Measurements from ENCODE around the gene RPS6KA4.
A peak's percentile ranks its signal among the peaks of the same experiment; 100 is the strongest.

Gene RPS6KA4

DNA sequence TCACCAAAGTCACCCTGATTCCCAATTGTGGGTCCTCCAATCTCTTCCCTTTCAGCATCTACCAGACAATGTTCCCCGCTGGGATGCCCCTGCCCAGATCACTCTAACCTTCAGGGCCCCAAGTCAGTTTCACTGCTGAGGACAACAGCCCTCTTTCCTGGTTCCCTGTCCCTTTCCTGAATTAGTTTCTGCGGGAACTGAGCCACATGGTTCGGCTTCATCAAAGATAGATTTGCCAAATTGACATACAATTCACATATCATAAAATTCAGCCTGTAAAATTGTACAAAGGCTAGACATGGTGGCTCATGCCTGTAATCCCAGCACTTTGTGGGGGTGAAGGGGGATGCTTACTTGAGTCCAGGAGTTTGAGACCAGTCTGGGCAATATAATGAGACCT lies 31.0 kb upstream of the RPS6KA4 start:
- DNase-seq = no peak

DNA sequence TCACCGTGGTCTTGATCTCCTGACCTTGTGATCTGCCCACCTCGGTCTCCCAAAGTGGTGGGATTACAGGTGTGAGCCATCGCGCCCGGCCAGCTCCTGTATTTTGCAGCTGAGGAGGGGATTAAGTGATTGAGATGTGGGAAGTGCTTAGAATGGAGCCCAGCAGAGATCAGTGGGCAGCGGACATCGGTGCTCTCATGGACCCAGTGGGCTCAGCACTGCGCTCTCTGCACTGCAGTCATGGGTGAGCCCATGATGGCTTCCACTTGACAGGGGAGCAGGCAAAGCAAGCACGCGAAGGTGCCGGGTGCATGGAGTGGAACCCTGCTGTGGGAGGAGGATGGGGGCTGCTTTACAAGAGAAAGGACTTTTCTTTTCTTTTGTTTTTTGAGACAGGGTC lies 28.1 kb upstream of the RPS6KA4 start:
- DNase-seq = no peak

DNA sequence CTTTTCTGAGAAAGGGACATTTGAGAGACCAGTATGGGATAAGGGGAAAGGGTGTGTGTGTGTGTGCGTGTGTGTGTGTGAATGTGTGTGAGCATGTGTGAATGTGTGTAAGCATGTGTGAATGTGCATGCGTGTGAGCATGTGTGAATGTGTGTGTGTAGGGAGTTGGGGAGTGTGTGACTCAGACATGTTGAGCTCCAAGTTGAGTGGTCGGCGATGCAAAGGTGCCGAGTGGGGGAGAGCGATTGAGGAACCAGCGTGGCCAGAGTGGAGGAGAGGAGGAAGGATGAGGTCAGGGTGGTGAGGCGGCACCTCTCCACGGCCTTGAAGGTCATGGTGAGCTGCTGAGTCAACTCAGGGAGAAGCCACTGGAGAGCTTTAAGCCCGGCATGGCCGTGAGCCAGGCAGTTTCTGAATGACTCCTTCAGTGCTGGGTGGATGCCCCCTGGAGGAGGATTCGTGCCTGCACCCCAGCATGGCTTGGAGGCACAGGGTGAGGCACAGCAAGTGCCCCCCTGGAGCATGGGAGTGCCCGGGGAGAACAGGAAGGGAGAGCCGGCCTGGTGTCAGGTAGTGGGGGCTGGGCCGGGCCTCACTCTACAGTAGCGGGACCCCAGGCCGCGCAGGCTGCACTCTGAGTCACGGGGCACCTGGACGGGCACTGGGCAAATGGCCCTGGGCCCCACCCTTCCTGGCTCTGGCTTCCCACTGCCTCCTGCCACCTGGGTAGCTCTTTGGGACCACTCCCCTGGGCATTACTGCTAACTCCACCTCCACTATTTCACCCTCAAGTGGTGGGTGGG lies 27.2 kb upstream of the RPS6KA4 start:
- DNase-seq = no peak

DNA sequence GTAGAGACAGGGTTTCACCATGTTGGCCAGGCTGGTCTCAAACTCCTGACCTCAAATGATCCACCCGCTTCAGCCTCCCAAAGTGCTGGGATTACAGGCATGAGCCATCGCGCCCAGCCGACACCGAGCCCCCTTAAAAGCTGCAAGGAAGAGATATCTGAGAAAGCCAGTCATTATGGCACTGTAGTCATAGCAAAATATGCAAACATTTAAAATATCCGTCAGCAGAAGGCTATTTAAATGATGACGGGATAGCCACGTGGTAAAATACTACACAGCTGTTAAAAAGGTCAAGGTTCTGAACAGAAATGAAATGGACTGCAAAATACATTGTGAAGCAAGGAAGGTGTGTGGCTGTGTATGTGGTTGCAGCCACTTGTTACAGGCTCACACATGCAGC lies 25.4 kb upstream of the RPS6KA4 start:
- DNase-seq = no peak

DNA sequence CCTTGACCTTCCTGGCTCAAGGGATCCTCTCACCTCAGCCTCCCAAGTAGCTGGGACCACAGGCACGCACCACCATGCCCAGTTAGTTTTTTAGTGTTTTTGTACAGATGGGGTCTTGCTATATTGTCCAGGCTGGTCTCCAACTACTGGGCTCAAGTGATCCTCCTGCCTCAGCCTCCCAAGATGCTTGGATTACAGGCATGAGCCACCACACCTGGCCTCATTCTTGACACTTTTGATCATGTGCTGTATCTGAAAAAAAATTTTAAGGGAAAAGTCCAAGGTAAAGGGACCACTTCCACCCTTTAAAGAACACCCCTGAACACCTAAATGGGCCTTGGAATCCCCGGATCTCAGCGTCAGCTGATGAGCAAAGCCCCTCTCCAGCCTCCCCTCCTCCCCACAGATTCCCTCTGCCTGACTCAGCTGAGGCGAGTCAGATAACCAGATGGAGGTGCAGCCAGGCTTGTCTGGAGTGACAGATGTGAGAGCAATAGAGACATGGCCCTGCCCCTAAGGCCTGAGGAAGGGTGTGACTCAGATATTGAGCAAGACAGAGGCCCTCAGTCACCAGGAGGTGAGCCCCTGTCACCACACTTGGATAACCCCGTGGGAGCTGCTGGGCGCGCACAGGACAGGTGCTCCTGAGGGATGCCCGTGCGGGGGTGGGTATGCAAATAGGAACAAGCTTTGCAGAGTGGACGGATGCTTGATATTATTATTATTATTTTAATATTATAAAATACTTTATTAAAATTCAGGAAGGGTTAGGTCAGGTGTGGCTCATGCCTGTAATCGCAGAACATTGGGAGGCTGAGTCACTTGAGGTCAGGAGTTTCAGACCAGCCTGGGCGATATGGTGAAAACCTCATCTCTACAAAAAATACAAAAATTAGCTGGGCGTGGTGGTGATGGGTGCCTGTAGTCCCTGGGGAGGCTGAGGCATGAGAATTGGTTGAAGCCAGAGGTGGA lies 23.9 kb upstream of the RPS6KA4 start:
- peak; percentile 30 for DNase-seq

DNA sequence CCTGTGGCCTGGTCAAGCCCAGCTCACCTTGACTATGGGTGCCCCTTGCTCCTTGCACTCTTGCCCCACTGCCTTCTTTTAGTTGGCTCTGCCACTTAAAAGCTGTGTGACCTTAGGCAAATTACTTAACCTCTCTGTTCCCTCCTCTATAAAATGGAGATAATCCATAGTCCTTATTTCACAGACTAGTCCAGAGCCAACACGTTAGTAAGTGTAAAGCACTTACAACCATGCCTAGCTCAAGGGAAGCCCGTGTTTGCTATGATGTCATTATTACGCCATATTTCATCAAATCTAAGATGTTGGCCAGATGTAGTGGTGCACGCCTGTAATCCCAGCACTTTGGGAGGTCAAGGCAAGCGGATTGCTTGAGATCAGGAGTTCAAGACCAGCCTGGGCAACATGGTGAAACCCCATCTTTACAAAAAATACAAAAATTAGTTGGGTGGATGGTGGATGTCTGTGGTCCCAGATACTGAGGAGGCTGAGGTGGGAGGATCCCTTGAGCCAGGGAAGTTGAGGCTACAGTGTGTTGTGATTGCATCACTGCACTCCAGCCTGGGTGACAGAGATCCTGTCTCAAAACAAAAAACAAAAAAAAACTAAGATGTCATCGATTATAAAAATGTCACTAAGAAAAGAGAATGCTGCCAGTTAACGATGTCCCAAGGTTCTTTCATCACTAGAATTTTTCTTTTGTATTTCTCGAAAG lies 21.3 kb upstream of the RPS6KA4 start:
- DNase-seq = no peak

DNA sequence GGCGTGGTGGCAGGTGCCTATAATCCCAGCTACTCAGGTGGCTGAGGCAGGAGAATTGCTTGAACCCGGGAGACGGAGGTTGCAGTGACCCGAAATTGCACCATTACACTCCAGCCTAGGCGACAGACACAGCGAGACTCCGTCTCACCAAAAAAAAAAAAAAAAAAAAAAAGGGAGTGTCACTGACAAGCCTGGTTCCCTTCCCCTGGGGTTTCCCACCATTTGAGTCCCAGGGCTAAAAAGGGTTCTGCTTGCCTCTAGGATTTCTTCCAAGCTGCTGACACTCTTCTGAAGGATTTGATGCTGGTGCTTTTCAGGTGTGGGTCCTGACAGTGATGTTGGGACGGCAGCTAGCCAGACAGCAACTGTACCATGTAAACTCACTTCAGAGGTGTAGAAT lies 20.2 kb upstream of the RPS6KA4 start:
- DNase-seq = no peak

DNA sequence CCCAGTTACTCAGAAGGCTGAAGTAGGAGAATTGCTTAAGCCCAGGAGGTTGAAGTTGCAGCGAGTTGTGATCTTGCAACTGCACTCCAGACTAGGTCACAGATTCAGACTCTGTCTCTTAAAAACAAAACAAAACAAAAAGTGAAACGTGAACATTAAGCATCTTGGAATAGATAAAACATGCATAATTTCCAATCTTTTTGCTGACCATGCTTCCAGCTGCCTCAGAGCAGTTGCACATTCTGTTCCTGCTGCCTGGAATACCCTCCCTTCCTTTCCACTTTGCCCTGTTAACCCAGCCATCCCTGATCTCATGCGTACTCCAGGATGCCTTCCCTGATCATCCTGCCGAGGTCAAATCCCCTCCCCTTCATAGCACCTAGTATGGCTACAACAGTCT lies 19.7 kb upstream of the RPS6KA4 start:
- no peak for DNase-seq

DNA sequence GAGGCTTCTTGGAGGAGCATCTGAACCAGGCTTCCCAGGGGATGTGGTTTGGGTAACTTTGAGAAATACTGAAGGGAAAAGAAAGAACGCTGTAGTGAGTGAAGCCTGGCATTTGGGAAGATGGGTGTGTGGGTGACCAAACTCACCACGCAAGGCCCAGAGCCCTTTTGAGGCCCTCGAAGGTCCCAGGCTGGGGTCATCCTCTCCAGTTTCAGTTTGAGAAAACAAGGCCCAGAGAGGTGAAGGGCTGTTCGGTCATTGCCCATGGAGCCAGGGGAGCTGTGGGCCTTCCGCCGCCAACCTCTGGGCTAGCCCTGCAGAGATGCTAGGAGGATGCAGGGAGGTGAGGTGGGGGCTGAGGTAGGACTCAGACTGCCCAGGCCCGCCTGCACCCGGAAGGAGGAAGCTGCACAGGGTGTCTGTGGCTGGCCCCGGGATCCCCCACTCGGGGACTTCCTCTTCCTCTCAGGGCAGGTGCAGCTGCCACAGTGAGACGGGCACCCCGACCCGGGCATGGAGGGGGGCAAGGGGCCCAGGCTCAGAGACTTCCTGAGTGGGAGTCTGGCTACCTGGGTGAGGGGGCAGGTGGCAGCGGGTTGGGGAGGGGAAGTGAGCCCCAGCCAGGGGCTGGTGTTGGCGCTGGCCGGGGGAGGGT lies 19.1 kb upstream of the RPS6KA4 start, which contains the start of gene CCDC88B:
TSS of gene CCDC88B (plus strand) at position 451 of the 655 bp plus-strand sequence. CDS start at position 514, 63 bp downstream.
- DNase-seq = no peak

DNA sequence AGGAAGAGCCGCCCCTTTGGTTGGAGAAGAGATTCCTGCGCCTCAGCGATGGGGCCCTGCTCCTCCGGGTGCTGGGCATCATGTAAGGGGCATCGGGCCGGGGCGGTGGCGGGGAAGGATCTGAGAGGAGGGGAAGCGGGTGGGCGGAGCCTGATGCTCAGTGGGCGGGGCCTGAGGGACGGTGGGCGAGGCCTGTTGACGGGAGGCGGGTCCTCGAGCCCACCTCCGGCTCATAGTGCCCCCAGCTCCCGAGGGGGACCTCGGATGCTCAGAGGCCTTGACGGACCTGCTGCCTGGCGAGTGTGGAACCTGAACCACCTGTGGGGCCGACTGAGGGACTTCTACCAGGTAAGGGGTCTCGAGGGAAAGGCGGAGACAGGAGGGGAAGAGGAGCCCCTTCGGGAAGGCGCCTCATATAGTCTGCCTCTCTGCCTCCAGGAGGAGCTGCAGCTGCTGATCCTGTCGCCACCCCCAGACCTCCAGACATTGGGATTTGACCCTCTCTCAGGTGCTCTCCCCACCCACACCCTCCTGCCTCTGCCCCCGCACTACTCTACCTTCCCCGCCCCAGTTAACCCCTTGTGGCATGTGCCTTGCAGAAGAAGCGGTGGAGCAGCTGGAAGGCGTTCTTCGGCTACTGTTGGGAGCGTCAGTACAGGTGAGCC lies 18.2 kb upstream of the RPS6KA4 start:
- no peak for DNase-seq

DNA sequence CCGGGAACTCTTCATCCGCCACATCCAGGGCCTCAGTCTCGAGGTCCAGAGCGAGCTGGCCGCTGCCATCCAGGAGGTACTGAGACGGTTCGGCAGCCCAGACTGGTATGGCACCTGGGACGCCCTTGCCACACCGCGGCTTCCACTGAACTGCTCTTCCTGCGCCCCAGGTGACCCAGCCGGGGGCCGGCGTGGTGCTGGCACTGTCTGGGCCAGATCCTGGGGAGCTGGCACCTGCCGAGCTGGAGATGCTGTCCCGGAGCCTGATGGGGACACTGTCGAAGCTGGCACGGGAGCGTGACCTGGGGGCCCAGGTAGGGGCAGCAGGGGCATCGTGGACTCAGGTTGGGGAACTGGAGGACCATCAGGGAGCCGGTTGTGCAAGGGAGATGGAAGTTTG lies 17.5 kb upstream of the RPS6KA4 start:
- no peak for DNase-seq

DNA sequence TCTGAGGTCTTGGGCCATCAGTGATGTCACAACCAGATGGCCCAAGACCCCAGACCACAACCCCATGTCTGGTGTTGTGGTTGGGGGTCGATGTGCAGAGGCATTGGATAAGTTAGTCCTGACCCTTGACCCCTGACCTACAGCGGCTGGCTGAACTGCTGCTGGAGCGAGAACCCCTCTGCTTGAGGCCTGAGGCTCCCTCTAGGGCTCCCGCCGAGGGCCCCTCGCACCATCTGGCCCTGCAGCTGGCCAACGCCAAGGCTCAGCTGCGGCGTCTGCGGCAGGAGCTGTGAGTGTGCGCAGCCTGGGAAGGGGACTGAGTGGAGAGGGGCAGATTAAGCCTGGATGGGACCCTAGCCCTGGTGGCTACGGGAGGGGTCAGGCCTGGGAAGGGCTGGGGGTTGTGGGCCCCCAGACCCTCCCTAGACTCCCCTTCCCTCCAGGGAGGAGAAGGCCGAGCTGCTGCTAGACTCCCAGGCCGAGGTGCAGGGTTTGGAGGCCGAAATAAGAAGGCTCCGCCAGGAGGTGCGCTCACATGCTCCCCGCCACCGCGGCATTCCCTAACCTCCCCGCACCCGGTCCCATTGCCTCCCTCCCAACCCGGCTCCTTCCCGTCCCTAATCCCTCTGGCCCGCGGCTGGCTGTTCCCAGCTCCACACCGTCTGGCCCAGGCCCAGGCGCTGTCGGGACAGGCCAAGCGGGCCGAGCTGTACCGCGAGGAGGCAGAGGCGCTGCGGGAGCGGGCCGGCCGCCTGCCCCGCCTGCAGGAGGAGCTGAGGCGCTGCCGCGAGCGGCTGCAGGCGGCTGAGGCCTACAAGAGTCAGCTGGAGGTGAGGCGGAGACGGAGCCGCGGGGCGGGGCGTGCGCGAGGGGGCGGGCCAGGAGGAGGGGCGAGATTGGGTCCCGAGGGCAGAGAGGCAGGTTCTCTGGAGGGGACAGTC lies 16.8 kb upstream of the RPS6KA4 start:
- DNase-seq = peak; percentile 53

DNA sequence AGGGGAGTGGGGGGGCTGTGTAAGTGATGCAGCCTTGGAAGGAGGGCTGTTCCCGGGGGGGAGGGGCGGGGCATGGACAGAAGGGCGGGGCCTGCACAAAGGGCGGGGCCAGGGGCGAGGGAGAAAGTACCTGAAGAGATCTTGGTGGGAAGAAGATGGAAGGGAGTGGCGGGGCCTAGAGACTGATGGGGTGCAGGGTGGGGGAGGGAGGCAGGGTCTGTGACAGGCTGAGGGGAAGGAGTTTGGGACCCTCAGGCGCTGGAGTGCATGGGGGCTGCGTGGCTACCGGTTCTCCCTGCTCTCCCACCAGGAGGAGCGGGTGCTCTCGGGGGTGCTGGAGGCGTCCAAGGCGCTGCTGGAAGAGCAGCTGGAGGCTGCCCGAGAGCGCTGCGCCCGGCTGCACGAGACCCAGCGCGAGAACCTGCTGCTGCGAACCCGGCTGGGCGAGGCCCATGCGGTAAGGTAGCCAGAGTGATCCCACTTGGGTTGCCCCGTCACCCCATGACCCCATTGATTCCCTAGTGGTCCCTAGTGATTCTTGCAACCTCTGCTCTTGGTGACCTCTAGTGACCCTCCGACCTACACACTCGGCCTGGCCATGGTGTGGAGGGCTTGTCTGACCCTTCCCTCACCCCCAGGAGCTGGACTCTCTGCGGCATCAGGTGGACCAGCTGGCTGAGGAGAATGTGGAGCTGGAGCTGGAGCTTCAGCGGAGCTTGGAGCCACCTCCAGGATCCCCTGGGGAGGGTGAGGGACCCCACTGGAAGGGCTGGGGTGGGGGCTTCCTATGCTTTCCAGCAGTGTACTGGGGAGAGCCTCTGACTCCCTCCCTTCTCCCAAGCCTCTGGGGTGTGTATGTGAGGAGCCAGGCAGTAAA lies 15.9 kb upstream of the RPS6KA4 start:
- DNase-seq = peak; percentile 51

DNA sequence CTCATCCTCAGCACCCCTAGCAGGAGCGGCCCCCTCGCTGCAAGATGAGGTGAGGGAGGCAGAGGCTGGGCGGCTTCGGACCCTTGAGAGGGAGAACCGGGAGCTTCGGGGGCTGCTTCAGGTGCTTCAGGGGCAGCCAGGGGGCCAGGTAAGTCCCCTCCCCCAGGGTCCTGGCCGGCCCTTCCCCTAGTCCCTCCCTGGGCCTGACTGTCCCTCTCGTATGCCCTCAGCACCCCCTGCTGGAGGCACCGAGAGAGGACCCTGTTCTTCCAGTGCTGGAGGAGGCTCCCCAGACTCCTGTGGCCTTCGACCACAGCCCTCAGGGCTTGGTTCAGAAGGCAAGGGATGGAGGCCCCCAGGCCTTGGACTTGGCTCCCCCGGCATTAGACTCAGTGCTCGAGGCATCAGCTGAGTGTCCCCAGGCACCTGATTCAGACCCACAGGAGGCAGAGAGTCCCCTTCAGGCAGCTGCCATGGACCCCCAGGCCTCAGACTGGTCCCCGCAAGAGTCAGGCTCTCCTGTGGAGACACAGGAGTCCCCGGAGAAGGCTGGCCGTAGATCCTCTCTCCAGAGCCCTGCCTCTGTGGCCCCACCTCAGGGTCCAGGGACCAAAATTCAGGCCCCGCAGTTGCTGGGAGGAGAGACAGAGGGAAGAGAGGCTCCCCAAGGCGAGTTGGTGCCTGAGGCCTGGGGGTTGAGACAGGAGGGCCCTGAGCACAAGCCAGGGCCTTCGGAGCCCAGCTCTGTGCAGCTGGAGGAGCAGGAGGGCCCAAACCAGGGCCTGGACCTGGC lies 15.0 kb upstream of the RPS6KA4 start:
- no peak for DNase-seq

DNA sequence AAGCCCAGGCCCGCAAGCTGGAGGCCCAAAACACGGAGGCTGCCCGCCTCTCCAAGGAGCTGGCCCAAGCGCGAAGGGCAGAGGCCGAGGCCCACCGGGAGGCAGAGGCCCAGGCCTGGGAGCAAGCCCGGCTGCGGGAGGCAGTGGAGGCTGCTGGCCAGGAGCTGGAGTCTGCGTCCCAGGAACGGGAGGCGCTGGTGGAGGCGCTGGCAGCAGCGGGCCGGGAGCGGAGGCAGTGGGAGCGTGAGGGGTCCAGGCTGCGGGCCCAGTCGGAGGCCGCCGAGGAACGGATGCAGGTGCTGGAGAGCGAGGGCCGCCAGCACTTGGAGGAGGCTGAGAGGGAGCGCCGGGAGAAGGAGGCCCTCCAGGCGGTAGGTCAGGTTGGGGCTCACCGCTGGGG lies 14.2 kb upstream of the RPS6KA4 start:
- DNase-seq = no peak

DNA sequence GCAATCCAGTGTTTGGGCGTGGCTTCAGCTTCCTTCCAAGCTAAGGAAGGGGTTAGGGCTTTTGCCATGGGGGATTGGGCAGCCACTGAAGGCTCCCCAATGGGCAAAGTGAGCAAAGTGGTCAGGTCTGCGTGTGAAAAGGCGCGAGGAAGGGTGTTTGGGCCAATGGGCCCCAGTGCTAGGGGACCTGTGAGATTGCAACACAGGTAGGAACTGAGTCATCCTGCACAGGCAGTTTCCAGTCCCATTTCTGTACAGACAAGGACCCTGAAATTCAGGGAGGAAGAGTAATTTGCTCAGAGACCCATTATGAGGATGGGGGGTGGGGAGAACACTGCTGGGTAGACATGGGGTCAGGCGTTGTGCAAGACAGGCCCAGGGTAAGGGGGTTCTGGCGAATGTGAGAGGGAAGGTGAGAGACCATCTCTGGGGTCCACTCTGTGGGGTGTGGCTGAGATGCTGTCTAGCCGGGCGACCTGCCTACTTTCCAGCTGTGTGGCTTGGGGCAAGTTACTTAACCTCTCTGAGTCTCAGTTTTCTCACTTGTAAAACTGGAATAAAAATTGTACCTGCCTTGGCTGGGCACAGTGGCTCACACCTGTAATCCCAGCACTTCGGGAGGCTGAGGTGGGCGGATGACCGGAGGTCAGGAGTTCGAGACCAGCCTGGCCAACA lies 11.6 kb upstream of the RPS6KA4 start:
- DNase-seq = no peak

DNA sequence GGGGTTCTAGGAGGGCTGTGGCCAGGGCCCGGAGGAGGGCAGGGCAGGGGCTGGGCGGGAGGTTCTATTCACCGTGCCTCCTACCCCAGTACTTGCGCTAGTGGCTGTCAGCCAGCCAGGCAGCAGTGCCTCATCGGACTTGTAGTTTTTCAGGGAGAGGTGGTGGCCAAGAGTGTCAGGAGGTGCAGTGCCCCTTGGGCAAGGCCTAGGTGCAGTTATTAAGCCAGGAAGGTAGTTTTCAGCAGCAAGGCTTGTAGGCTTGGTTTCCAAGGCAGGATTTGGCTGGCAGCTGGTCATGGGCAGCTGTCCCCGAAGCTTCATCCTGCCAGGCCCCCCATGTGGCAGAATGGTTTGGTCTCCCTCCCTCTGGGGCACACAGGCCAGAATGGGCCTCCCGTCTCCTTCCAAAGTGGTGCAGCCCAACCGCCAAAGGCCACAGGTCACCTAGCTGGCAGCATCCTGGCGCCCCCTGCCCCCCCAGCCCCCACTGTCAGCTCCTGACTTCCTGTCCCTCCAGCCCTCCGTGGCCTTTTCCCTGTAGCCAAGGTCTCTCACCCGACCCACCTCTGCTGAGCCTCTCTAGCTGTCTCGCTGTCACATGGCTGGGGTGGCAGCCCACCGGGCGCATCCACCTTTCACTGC lies 10.5 kb upstream of the RPS6KA4 start:
- no peak for DNase-seq

DNA sequence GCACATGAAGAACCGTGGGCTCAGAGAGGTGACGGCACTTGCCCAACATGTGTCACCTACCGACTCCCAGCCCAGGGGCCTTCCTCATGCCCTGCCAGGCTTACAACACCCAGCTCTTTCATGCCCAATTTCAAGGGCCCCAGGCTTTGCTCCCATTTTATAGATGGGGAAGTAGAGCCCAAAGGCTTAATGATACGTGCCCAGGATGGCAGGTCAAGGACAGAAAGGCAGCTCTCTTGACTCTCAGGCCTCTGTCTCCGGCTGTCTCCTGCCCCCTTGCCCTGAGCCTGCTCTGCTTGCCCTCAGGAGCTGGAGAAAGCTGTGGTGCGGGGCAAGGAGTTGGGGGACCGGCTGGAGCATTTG lies 10.0 kb upstream of the RPS6KA4 start:
- DNase-seq = no peak

Measured in NCI-H1105 treated with DMSO at 0.1 percent for 48 hours (cell line).